Trophoblast cell (in vitro differentiated cells and primary cell): ENCODE results near the gene PHKA1.

Experiments used
- DNase-seq, 2 donors: peaks; one replicate each; pipeline ENCODE4 v3.0.0-alpha.2; 2016
- H2AFZ ChIP-seq: 2 replicates; pipeline ENCODE4 v1.6.1; 2013; ENCODE audit warnings: low read length, moderate library complexity, mild to moderate bottlenecking; ENCODE audit not compliant: insufficient read depth, poor library complexity
- H2AK5ac ChIP-seq: 2 replicates; pipeline ENCODE4 v1.6.1; 2013; ENCODE audit warnings: mild to moderate bottlenecking, low read length
- H2BK120ac ChIP-seq: 2 replicates; pipeline ENCODE4 v1.6.1; 2013; ENCODE audit warnings: low read length, mild to moderate bottlenecking, moderate library complexity; ENCODE audit not compliant: insufficient read depth, poor library complexity
- H2BK12ac ChIP-seq: 2 replicates; pipeline ENCODE4 v1.6.1; 2013; ENCODE audit warnings: mild to moderate bottlenecking, low read length, moderate library complexity
- H2BK5ac ChIP-seq: 2 replicates; pipeline ENCODE4 v1.6.1; 2013; ENCODE audit warnings: low read length, low read depth, moderate library complexity, mild to moderate bottlenecking; ENCODE audit not compliant: poor library complexity
- H3K14ac ChIP-seq: 2 replicates; pipeline ENCODE4 v1.6.1; 2013; ENCODE audit warnings: mild to moderate bottlenecking, low read length
- H3K18ac ChIP-seq: 2 replicates; pipeline ENCODE4 v1.6.1; 2013; ENCODE audit warnings: mild to moderate bottlenecking, low read length
- H3K23ac ChIP-seq: 2 replicates; pipeline ENCODE4 v1.6.1; 2013; ENCODE audit warnings: low read length
- H3K27ac ChIP-seq: 2 replicates; pipeline ENCODE4 v1.5.1; 2013; ENCODE audit warnings: low read depth, mild to moderate bottlenecking, inconsistent platforms, low read length, moderate library complexity
- H3K27me3 ChIP-seq: 2 replicates; pipeline ENCODE4 v1.6.1; 2013; ENCODE audit warnings: inconsistent platforms, mild to moderate bottlenecking, low read length, moderate library complexity; ENCODE audit not compliant: insufficient read depth
- H3K36me3 ChIP-seq, 2 experiments: 1 replicate in 1 of 2; 2 replicates in 1 of 2; pipeline ENCODE4 v1.6.1; 2013; ENCODE audit warnings: low read length in 2 of 2, mild to moderate bottlenecking in 2 of 2, moderate library complexity in 1 of 2; ENCODE audit not compliant: insufficient read depth in 2 of 2, control insufficient read depth in 1 of 2
- H3K4ac ChIP-seq: 2 replicates; pipeline ENCODE4 v1.6.1; 2013; ENCODE audit warnings: low read depth, mild to moderate bottlenecking, low read length, moderate library complexity
- H3K4me1 ChIP-seq, 2 experiments: 1 replicate in 1 of 2; 2 replicates in 1 of 2; pipeline ENCODE4 v1.6.1; 2013; ENCODE audit warnings: low read length in 2 of 2, mild to moderate bottlenecking in 2 of 2, moderate library complexity in 1 of 2; ENCODE audit not compliant: insufficient read depth in 2 of 2, control insufficient read depth in 1 of 2
- H3K4me2 ChIP-seq: 2 replicates; pipeline ENCODE4 v1.6.1; 2013; ENCODE audit warnings: inconsistent platforms, mild to moderate bottlenecking, low read length, moderate library complexity
- H3K4me3 ChIP-seq: 2 replicates; pipeline ENCODE4 v1.5.1; 2013; ENCODE audit warnings: mild to moderate bottlenecking, low read depth, low read length, inconsistent platforms
- H3K79me1 ChIP-seq: one replicate; pipeline ENCODE4 v1.6.1; 2013; ENCODE audit warnings: low read length
- H3K79me2 ChIP-seq: 2 replicates; pipeline ENCODE4 v1.6.1; 2013; ENCODE audit warnings: low read length, mild to moderate bottlenecking; ENCODE audit not compliant: control insufficient read depth, insufficient read depth, poor library complexity
- H3K9ac ChIP-seq: 2 replicates; pipeline ENCODE4 v1.6.1; 2013; ENCODE audit warnings: mild to moderate bottlenecking, low read length
- H3K9me3 ChIP-seq: 2 replicates; pipeline ENCODE4 v1.6.1; 2013; ENCODE audit warnings: low read depth, mild to moderate bottlenecking, control low read depth, inconsistent platforms, low read length; ENCODE audit not compliant: insufficient read depth
- H4K12ac ChIP-seq: 2 replicates; pipeline ENCODE4 v1.6.1; 2013; ENCODE audit warnings: low read depth, mild to moderate bottlenecking, low read length, moderate library complexity
- H4K8ac ChIP-seq: 2 replicates; pipeline ENCODE4 v1.6.1; 2013; ENCODE audit warnings: low read depth, mild to moderate bottlenecking, low read length, moderate library complexity
- H4K91ac ChIP-seq: one replicate; pipeline ENCODE4 v1.6.1; 2013; ENCODE audit warnings: low read depth, mild to moderate bottlenecking, low read length, moderate library complexity
- WGBS: extraction: QIAGEN DNeasy Blood & Tissue Kit; methylation state at CpG from one replicate; pipeline ENCODE4 v1.1.7; 2013; ENCODE audit warnings: missing lambda C conversion rate; ENCODE audit not compliant: insufficient read length, insufficient coverage; ENCODE audit errors: extremely low coverage; 5-methylcytosine and 5-hydroxymethylcytosine counted together

The PHKA1 gene

DNA sequence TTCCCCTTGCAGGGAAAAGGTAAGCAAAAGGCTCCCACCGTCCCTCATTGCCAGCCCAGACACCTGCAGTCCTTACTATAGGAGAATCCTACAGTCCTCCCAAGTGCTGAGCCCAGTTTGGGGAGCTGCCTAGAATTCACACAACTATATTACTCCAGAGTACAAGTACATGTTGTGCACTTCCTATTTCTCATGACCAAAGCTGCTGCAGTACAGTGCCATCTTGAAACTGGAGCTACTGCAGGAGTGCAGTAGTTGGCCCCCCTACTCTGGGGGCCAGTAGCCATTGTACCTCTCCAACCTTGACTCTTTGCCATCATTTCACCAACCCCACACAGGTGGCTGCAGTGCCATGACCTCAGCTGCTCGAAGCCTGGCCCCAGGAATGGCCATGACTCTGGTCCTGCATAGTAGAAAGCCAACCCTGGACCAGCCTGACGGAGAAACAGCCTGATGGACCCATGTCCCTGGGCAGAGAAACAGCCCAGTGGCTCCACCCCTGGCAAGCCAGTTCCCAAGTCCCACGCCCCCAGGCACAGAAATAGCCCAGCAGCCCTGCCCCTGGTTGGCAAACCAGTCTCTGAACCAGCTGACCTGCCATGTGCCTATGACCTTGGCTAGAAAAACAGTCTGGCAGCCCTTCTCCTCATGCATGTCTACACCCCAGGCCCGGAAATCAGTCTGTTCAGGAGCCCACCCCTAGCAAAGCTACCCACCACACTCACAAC is 51.9 kb downstream of the PHKA1 start:
- no peak overlapping the region for H3K4me3 ChIP-seq

DNA sequence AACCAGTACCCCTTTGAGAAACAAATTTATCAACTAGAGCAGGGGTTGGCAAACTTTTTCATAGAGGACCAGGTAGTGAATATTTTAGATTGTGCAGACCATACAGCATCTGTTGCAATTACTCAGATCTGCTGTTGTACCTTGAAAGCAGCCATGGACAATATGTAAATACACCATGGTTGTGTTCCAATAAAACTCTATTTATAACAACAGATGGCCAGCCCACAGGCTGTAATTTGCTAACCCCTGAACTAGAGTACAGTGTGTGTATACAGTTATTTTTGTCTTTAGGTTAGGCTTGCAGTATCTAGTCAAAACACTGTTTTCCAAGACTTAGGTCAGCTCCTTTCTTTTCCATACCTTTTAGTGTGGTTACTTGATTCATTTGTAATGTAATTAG is 54.4 kb downstream of the PHKA1 start:
- no peaks in the 10 kb centered on the region for H3K27me3 ChIP-seq
- no peak overlapping the region for H3K4me3 ChIP-seq
- no peak for DNase-seq
- no peak overlapping the region for H3K4me2 ChIP-seq
- no peaks in the 10 kb centered on the region for H3K79me1 ChIP-seq
- no peak overlapping the region for H3K23ac ChIP-seq
- no peak overlapping the region for H2BK5ac ChIP-seq
- no peak overlapping the region for H3K14ac ChIP-seq
- H3K9me3 ChIP-seq, result no peaks in the 10 kb centered on the region
- H4K8ac ChIP-seq, result no peak overlapping the region
- no peak overlapping the region for H4K12ac ChIP-seq
- no peak overlapping the region for H2BK12ac ChIP-seq
- no peak overlapping the region for H3K27ac ChIP-seq
- H3K4ac ChIP-seq, result no peak overlapping the region
- H2AFZ ChIP-seq, result no peak overlapping the region
- H3K4me1 ChIP-seq, result no peaks in the 10 kb centered on the region
- H3K18ac ChIP-seq, result no peak overlapping the region
- no peaks in the 10 kb centered on the region for H3K36me3 ChIP-seq
- no peak overlapping the region for H4K91ac ChIP-seq
- no peak overlapping the region for H3K9ac ChIP-seq
- no peaks in the 10 kb centered on the region for H3K79me2 ChIP-seq
- no peak overlapping the region for H2AK5ac ChIP-seq
- H2BK120ac ChIP-seq, result no peak overlapping the region

More for the DNA sequence above, 51.9 kb downstream of the PHKA1 start:
- no peak overlapping the region for H2AK5ac ChIP-seq
- no peak overlapping the region for H2AFZ ChIP-seq
- H3K4me2 ChIP-seq, result no peak overlapping the region
- H3K9ac ChIP-seq, result no peak overlapping the region
- H3K27ac ChIP-seq, result no peak overlapping the region
- no peaks in the 10 kb centered on the region for H3K36me3 ChIP-seq
- H4K8ac ChIP-seq, result no peak overlapping the region
- no peak overlapping the region for H3K18ac ChIP-seq
- H3K23ac ChIP-seq, result no peak overlapping the region
- H4K91ac ChIP-seq, result no peak overlapping the region
- no peak overlapping the region for H4K12ac ChIP-seq
- no peaks in the 10 kb centered on the region for H3K79me2 ChIP-seq
- no peak overlapping the region for H3K14ac ChIP-seq
- H3K4me1 ChIP-seq, result no peaks in the 10 kb centered on the region
- H3K27me3 ChIP-seq, result no peaks in the 10 kb centered on the region
- no peak overlapping the region for H2BK5ac ChIP-seq
- DNase-seq, result no peak
- no CpG with 5 or more reads among the region's 5 CpGs for WGBS
- no peak overlapping the region for H2BK12ac ChIP-seq
- no peaks in the 10 kb centered on the region for H3K79me1 ChIP-seq
- no peak overlapping the region for H3K4ac ChIP-seq
- no peak overlapping the region for H2BK120ac ChIP-seq
- H3K9me3 ChIP-seq, result no peaks in the 10 kb centered on the region

DNA sequence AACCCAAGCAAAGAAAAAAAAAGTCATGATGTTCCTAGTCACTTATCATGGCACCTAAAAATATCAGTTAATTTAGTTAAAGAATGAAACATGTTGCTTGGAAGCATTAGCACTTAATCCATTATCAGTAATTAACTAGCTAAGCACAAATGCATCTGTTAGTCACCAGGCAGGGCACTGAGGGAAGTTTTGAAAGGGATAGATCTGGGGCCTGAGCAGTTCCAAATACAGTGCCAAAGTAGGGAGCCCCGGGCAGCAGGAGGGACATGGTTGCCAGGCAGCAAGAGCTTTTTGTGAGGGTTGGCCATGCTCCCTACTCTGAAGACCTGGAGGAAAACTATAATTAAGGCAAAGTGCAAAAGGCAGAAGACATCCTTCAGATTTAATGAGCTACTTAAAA is 62.0 kb downstream of the PHKA1 start:
- Histone ChIP-seq H3K27me3 (no peaks in the 10 kb centered on the region), H3K9ac (no peak overlapping the region), H3K36me3 (no peaks in the 10 kb centered on the region), H3K4me2 (no peak overlapping the region), H2BK120ac (no peak overlapping the region), H3K14ac (no peak overlapping the region), H2BK5ac (no peak overlapping the region), H4K8ac (no peak overlapping the region), H2AFZ (no peak overlapping the region), H4K12ac (no peak overlapping the region), H2AK5ac (no peak overlapping the region), H3K4me3 (no peak overlapping the region), H4K91ac (no peak overlapping the region), H3K4ac (no peak overlapping the region), H2BK12ac (no peak overlapping the region), H3K79me1 (no peaks in the 10 kb centered on the region), H3K23ac (no peak overlapping the region), H3K4me1 (no peaks in the 10 kb centered on the region), H3K9me3 (no peaks in the 10 kb centered on the region), H3K27ac (no peak overlapping the region), H3K18ac (no peak overlapping the region), H3K79me2 (no peaks in the 10 kb centered on the region)
- no peak for DNase-seq
- no CpG with 5 or more reads among the region's 1 CpG for WGBS

DNA sequence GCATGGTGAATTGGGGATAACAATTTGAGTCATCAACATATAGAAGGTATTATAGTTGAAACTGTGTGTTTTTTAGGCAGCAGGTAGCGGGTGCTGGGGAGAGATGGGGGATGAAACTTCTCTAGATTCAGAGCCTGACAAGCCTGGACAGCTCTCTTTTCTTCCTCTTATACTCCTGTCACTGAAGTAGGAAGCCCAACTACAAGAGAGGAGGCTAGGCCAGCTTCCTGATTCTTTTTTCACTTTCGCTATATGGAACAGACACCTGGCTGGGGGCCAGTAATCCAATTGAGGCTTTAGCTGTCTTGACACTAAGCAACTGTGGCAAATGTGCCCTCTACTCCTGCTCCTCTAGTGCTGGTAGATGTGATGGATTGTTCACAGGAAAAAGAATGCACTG is 69.2 kb downstream of the PHKA1 start:
- Histone ChIP-seq H3K27me3 (no peaks in the 10 kb centered on the region), H4K91ac (no peak overlapping the region), H3K4ac (no peak overlapping the region), H3K79me2 (no peaks in the 10 kb centered on the region), H3K23ac (no peak overlapping the region), H3K9me3 (no peaks in the 10 kb centered on the region), H3K79me1 (no peaks in the 10 kb centered on the region), H2BK12ac (no peak overlapping the region), H3K4me3 (no peak overlapping the region), H2AFZ (no peak overlapping the region), H3K36me3 (no peaks in the 10 kb centered on the region), H3K14ac (no peak overlapping the region), H3K27ac (no peak overlapping the region), H3K18ac (no peak overlapping the region), H3K9ac (no peak overlapping the region), H2BK5ac (no peak overlapping the region), H2AK5ac (no peak overlapping the region), H2BK120ac (no peak overlapping the region), H3K4me2 (no peak overlapping the region), H3K4me1 (no peaks in the 10 kb centered on the region), H4K12ac (no peak overlapping the region), H4K8ac (no peak overlapping the region)
- WGBS, result no CpG with 5 or more reads among the region's 2 CpGs
- no peak for DNase-seq
